Skeletal muscle tissue (tissue), 4 donors: Measurements from ENCODE around the gene OSBPL10. TPM values are rescaled to one million over a fixed set of nuclear protein-coding genes. Genes with fewer than 3 reads are reported as not detected.

ENCODE experiments used
- H3K27ac ChIP-seq: one replicate; pipeline ENCODE4 v1.7.0; 2013; ENCODE audit warnings: mild to moderate bottlenecking, low read depth, low read length, inconsistent platforms
- H3K27me3 ChIP-seq, 3 donors: one replicate each; pipeline ENCODE4 v1.7.0; 2013; ENCODE audit warnings: low read length in 3 of 3; ENCODE audit not compliant: control insufficient read depth in 3 of 3, insufficient read depth in 3 of 3
- H3K36me3 ChIP-seq, 3 donors: one replicate each; pipeline ENCODE4 v1.7.0; 2013; ENCODE audit warnings: low read length in 3 of 3; ENCODE audit not compliant: control insufficient read depth in 3 of 3, insufficient read depth in 3 of 3
- H3K4me1 ChIP-seq, 3 donors: one replicate each; pipeline ENCODE4 v1.7.0; 2013; ENCODE audit warnings: low read length in 3 of 3, mild to moderate bottlenecking in 3 of 3; ENCODE audit not compliant: control insufficient read depth in 3 of 3, insufficient read depth in 3 of 3
- H3K4me3 ChIP-seq, 3 donors: one replicate each; pipeline ENCODE4 v1.7.0; 2013; ENCODE audit warnings: low read length in 3 of 3
- H3K9ac ChIP-seq, 3 donors: one replicate each; pipeline ENCODE4 v1.7.0; 2013; ENCODE audit warnings: low read length in 3 of 3, mild to moderate bottlenecking in 3 of 3, moderate library complexity in 2 of 3, low read depth in 1 of 3
- H3K9me3 ChIP-seq, 3 donors: one replicate each; pipeline ENCODE4 v1.7.0; 2013; ENCODE audit warnings: low read length in 3 of 3; ENCODE audit not compliant: control insufficient read depth in 3 of 3
- total RNA-seq: library from RNA; depleted of rRNA; stranded (reverse); fragments of >200 nt; gene quantifications from one replicate; pipeline ENCODE4 v1.2.3, GENCODE V29; 2014
- donor health status: Osteomylitis.

Gene OSBPL10
- total RNA-seq, 1 donor from 2014 or later: 6.8 TPM

- Histone ChIP-seq H3K27me3 (no peaks in the 10 kb centered on the region), H3K9ac (no peak overlapping the region), H3K4me1 (no peaks in the 10 kb centered on the region), H3K27ac (no peak overlapping the region), H3K4me3 (no peak overlapping the region), H3K9me3 (no peaks in the 10 kb centered on the region), H3K36me3 (no peaks in the 10 kb centered on the region)
Measured at GRCh38 chr3:31900583-31900982, 80.5 kb downstream of the OSBPL10 start.

DNA sequence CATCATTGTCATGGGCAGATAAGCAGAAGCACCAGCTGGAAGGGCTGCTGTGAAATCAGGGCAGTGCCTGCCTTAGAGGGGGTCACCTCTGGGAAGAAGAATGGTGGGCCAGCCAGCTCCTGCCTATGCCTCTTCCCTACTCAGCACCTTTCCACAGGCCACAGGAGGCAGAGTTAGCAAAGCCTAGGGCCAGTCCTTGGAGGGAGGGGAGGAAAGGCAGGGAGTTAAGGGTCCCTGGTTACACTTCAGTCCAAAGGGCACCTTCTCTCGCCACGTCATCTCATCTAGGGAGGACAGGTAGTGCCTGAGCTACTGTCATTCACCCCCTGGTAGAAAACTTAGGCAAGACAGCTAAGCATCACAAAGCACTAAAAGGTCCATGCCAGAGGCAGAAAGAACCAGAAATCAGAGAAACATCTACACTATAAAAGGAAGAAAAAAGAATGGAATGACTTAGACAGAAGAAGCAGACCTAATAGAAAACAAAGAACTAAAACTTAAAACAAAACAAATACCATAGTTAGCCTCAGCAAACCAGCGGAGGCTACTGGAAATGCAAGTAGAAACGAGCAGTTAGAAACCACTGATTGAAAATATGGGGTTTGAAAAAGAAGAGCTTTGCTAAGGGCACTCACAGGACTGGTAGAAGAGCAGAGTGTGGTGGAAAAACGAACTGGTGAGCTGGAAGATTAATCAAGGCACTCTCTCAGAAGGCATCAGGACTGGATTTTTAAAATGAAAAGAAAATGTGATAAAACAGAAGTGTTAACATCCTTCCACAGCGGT, 84.2 kb downstream of the OSBPL10 start:
- Histone ChIP-seq H3K36me3 (no peaks in the 10 kb centered on the region), H3K9me3 (no peaks in the 10 kb centered on the region), H3K4me1 (no peaks in the 10 kb centered on the region), H3K9ac (no peak overlapping the region), H3K27me3 (no peaks in the 10 kb centered on the region), H3K27ac (no peak overlapping the region), H3K4me3 (no peak overlapping the region)

GRCh38 chr3:31896026-31896425, 85.0 kb downstream of the OSBPL10 start:
- Histone ChIP-seq H3K36me3 (no peaks in the 10 kb centered on the region), H3K9me3 (no peaks in the 10 kb centered on the region), H3K4me3 (no peak overlapping the region), H3K27me3 (no peaks in the 10 kb centered on the region), H3K9ac (no peak overlapping the region), H3K27ac (no peak overlapping the region), H3K4me1 (no peaks in the 10 kb centered on the region)

DNA sequence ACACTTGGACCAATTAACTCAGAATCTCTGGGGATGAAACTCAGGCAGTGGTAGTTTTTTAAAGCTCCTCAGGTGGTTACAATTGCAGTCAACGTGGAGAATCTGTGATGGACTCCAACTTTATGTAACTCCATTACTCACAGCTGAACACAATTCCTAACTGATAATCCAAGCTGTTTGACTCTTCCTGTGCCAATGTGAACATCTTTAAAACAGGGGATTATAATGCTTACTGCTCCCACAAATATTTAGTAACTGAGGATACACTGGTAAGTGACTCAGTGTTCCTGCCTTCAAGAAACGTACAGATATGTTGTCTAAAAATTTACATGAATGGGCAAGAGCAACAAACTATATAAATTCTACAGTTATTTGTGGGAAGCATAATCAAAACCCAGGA, 85.6 kb downstream of the OSBPL10 start:
- Histone ChIP-seq H3K9me3 (no peaks in the 10 kb centered on the region), H3K4me3 (no peak overlapping the region), H3K4me1 (no peaks in the 10 kb centered on the region), H3K9ac (no peak overlapping the region), H3K27me3 (no peaks in the 10 kb centered on the region), H3K36me3 (no peaks in the 10 kb centered on the region), H3K27ac (no peak overlapping the region)

GRCh38 chr3:31892916-31893573, 88.0 kb downstream of the OSBPL10 start:
- Histone ChIP-seq H3K27ac (no peak overlapping the region), H3K27me3 (no peaks in the 10 kb centered on the region), H3K9me3 (no peaks in the 10 kb centered on the region), H3K4me3 (no peak overlapping the region), H3K36me3 (no peaks in the 10 kb centered on the region), H3K4me1 (no peaks in the 10 kb centered on the region), H3K9ac (no peak overlapping the region)

DNA sequence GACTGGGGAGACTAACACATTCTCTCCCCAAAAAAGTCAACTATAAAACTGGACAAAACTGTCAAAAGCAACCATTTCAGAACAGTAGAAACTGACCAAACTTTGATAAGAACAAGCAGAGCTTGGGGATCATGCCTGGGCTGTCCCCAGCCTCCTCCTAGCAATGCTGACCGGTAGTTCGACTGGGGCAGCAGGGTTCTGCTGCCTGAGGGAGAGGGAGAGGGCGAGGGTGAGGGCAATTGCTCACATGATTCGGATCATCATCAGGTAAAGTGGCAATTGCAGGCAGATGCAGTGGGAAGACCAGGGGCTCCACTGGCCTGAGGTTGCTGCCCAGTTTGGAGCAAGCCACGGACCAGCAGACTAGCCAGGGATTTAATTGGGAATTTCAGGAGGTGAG, 88.6 kb downstream of the OSBPL10 start:
- Histone ChIP-seq H3K9ac (no peak overlapping the region), H3K36me3 (no peaks in the 10 kb centered on the region), H3K9me3 (no peaks in the 10 kb centered on the region), H3K4me1 (no peaks in the 10 kb centered on the region), H3K27me3 (no peaks in the 10 kb centered on the region), H3K4me3 (no peak overlapping the region), H3K27ac (no peak overlapping the region)

DNA sequence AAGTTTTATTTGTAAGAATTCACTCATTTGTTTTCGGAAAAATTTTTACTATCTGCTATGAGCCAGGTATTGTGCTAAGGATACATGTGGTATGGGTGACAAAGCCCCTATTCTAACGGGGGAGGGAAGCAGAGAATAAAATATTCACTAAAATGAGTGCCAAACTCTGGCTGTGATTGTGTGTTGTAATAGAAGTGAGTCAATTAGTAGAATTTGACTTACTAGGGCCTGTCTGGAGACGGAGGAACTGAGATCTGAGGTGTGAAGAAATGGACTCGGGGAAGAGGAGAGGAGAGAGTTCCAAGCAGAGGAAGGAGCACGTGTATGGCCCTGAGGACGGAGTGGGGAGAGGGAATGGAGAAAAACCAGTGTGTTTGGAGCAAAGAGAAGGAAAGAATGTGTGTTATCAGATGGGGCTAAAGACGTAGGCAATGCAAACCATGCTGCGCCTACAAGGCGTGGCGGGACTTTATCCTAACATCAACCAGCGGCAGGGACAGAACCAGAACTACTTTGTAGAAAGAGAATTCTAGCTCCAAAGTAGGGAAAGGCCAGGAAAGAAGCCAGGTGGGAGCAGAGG, 89.1 kb downstream of the OSBPL10 start:
- H3K9me3 ChIP-seq: no peaks in the 10 kb centered on the region
- no peaks in the 10 kb centered on the region for H3K36me3 ChIP-seq

DNA sequence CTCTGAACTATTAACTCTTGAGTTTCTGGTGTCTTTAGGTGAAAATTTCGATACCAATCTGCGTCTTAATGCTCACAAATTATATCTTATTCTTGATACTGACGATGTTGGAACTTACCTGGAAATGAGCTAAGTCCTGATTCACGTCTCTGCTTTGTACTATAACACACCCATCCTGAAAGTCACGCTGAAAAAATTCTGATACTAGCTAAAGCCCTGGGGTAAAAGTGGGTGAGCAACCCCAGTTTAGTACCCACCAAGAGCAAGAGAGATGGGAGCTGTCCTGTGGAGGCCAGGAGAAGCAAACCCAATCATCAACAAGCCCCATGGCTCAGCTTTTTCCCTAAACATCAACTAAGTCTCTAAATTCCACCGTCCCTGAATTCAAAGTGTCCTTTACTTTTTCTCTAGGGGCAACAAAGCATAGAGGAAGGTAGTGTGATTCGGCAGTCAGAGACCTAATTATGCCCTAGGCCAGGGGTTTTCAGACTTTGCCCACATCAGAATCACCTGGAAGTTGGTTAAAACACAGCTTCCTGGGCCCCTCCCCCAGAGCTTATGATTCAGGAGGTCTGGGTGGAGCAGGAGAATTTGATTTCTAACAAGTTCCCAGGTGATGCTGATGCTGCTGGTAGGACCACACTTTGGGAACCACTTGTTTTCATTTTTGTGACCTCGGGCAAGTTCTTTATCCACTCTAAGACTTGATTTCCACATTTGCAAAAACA, 90.2 kb downstream of the OSBPL10 start:
- Histone ChIP-seq H3K9me3 (no peaks in the 10 kb centered on the region), H3K4me1 (no peaks in the 10 kb centered on the region), H3K27ac (no peak overlapping the region), H3K9ac (no peak overlapping the region), H3K4me3 (no peak overlapping the region), H3K36me3 (no peaks in the 10 kb centered on the region), H3K27me3 (no peaks in the 10 kb centered on the region)

More for the DNA sequence above, 89.1 kb downstream of the OSBPL10 start:
- Histone ChIP-seq H3K4me3 (no peak overlapping the region), H3K27ac (no peak overlapping the region), H3K9ac (no peak overlapping the region), H3K4me1 (no peaks in the 10 kb centered on the region), H3K27me3 (no peaks in the 10 kb centered on the region)

DNA sequence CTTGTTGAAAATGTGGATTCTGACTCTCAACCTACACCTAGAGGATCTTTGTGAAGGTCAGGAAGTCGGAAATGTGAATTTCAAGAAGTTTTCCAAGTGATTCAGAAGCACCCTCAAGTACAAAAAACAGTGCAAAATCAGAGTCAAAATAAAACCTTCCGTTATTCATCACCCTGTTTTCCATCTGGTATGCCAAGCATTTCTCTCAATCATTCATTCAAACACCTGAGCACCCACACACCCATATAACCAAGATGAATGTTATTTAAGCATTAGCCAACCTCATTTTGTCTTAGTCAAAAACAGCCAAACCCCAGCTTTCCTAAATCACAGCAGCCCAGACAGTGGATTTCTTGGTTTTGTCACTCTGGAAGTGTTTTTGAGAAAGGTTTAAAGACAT, 91.1 kb downstream of the OSBPL10 start:
- Histone ChIP-seq H3K36me3 (no peaks in the 10 kb centered on the region), H3K4me1 (no peaks in the 10 kb centered on the region), H3K27ac (no peak overlapping the region), H3K4me3 (no peak overlapping the region), H3K9me3 (no peaks in the 10 kb centered on the region), H3K9ac (no peak overlapping the region), H3K27me3 (no peaks in the 10 kb centered on the region)

- Histone ChIP-seq H3K9ac (no peak overlapping the region), H3K4me3 (no peak overlapping the region), H3K27ac (no peak overlapping the region), H3K36me3 (no peaks in the 10 kb centered on the region), H3K27me3 (no peaks in the 10 kb centered on the region), H3K9me3 (no peaks in the 10 kb centered on the region), H3K4me1 (no peaks in the 10 kb centered on the region)
Measured at GRCh38 chr3:31885235-31885634, 95.8 kb downstream of the OSBPL10 start.
